Measurements from ENCODE around the gene AZU1.

The AZU1 gene, protein sequence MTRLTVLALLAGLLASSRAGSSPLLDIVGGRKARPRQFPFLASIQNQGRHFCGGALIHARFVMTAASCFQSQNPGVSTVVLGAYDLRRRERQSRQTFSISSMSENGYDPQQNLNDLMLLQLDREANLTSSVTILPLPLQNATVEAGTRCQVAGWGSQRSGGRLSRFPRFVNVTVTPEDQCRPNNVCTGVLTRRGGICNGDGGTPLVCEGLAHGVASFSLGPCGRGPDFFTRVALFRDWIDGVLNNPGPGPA
- total RNA-seq: 1.1 reads per million

DNA sequence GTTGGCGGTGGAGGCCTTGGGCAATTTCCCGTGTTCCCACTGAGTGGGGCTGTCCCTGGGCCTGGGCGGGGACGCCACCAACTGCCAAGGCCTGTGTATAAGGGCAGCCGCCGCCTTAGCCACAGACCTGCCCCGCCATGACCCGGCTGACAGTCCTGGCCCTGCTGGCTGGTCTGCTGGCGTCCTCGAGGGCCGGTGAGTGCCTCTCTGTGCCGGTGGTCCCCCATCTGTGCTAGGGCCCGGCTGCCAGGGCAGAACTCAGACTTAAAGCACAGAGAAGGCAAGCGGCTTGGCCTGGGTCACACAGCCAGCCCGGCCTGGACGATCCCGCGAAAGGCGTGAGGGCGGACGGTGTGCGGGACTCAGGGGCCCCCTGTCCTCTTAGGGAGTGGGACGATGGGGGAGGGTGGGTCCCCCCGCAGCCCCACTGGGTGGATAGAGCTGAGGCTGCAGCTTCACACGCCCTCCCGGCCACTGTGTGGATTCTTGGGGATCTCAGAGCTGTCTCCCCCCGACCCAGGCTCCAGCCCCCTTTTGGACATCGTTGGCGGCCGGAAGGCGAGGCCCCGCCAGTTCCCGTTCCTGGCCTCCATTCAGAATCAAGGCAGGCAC is at the start of gene AZU1:
Gene AZU1, plus strand, starts transcription at position 128 of the 612 bp plus-strand sequence. Its CDS starts 10 bp downstream, at position 138.
- DNase-seq: no peak

DNA sequence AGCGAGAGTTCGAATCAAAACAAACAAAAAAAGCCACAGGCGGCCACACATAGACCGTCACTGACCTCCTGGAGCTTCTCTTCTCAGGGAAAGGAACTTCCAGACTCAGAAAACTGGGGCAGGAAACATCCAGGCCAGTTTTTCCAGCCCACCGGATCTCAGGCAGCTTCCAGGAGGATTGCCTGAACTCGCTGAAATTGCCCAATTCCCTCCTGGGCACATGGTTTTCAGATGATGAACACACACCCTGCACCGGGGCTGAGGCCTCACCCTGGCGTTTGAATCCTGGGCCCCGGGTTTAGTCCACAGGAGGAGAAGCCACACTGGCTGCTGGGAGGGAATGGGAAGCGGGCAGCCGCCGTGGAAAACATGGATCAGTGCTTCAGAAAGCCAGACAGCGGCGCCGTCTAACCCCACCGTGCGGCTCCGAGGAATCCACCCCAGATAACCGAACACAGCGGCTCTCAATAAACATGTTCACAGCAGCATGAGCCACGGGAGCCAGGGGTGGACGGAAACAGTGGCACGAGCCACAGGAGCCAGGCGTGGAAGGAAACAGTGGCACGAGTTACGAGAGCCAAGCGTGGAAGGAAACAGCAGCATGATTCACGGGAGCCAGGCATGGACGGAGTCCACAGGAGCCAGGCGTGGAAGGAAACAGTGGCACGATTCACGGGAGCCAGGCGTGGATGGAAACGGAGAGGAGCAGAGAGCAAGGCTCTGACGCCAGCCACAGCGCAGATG is 48.6 kb upstream of the AZU1 start:
- no peak for DNase-seq

DNA sequence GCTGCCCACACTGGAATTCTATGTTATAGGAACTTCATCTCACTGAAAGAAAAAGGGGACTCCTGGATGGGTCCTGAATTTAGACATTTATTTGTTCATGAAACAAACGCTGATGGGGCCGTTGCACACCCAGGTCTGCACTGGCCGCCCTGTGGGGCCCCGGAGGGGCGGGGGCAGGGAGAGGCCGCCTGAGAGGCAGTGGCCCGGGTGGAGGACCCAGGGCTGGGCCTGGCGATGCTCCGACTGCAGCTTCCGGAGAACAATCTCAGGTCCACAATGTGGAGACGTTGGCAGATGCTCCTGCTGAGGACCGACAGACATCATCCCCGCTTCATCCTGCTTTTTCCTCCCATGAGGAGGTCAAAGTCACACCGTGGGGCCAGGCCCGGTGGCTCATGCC is 46.7 kb upstream of the AZU1 start:
- no peak for DNase-seq

DNA sequence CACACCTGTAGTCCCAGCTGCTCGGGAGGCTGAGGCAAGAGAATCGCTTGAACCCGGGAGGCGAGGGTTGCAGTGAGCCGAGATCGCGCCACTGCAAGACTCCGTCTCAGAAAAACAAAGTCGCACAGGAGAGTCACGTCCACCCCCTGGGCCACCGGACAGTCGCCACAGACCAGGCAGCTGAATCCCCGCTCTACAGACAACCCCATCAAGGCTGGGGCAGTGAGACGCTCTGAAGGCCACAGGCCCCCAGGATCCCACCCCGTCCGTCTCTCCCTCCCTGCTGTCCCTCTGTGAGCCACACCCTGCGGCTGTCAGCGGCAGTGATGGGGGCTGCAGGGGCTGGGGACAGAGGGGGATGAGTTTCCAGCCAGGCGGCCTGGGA is 45.8 kb upstream of the AZU1 start:
- no peak for DNase-seq

DNA sequence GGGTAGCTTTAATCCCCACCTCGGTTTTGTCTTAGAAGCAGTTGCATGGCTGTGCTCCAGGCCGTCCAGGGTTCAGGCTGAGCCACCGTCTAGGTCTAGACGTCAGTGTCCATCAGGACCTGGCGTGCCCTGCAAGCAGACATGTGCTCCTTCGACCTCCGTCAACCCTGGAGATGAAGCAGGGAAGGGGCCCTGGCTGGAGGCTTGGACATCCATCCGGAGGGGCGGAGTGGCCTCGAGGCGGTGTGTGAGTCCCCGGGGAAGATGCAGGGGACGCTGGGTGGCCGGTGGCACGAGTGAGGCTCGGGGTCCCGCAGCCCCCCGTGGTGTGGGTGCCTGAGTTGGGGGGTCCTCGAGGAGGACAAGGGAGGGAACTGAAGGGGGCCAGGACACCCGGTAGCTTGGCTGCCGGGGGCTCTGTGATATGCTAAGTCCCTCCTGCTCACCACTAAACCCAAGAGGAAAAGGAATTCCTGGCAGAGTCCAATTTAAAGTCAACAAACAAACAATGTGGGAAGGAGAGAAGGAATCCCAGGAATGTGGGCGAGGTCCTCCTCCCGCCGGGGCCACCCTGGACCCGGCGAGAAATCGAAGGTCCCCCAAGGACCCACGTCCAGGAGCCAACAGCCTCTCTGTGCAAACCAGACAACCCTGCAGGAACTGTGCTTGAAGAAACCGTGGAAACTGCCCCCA is 45.3 kb upstream of the AZU1 start:
- no peak for DNase-seq

DNA sequence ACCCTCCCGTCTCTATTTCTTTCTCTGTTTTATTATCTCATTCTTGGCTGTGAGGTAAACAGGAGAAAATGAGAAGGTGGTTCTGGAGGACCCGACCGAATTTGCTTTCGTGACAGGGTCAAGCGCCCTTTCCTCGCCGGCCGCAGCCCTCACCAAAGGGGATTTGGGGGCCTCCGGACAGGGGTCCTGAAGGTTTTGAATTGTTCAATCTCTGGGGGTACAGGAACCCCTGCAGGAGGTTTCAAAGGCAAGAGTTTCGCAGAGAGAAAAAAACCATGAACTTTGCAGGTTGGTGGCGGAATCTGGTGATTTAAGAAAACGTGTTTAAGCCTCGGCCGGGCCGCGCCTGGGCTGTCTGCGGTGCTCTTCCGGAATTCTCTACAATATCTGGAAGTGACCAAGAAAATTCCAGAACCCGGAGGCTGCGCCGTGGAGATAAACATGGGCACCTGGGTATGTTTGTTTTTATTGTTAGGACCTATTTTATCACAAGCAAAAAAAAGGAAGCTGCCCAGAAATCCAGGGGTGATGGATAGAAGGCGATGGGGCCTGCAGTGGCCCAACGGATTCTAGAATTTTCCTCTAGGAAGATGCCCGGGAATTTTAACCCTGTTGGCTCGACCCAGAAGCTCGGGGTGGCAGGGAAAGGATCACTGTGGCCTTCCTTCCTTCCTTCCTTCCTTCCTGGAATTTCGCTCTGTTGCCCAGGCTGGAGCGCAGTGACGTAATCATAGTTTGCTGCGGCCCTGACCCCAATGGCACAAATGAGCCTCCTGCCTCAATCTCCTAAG is 44.6 kb upstream of the AZU1 start:
- DNase-seq: no peak

DNA sequence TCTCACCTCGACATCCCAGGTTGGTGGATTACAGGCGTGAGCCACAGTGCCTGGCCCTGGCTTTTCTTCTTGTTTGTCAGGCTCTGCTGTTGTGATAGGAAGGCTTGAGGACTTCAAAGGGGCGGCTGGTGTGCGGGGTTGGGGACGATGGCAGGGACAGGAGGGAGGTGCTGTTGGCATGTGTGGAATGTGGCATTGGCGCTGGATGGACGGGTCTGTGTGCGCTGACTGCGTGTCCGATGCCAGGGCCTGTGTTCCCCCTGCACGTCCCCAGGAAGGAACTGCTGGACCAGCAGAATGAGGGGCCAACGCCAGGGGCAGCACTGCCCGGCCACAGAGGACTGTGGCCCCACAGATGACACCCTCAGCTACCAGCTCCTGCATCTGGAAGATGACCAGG is 43.1 kb upstream of the AZU1 start:
- no peak for DNase-seq

DNA sequence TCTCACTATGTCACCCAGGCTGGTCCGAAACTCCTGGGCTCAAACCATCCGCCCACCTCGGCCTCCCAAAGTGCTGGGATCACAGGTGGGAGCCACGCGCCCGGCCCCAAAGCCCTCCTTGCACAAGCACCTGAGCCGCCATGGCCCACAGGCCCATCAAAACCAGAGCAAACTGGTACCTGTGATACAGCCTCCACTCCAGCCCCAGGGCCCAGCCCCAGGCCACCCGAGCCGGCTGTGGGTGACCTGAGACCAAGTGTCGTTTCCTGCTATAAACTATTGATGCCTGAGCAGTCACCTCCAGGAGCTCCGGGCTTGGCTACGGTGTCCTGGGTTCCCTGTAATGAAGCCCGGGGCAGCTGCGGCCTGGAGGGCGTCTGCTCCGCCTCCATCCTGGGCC is 40.1 kb upstream of the AZU1 start:
- no peak for DNase-seq

DNA sequence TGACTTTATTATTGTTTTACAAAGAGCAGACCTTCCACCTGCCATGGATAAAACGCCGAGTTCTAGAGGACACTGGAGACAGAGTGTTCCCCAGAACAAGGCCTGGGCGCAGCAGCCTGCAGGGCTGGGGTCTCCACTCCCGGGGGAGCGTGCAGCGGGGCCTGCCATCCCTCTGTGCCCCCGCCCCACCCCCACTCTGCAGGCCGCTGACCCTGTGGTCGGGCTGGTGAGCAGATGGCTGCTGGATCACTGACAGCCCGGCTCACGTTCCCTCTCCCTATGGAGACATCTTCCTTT is 39.0 kb upstream of the AZU1 start:
- DNase-seq: no peak

DNA sequence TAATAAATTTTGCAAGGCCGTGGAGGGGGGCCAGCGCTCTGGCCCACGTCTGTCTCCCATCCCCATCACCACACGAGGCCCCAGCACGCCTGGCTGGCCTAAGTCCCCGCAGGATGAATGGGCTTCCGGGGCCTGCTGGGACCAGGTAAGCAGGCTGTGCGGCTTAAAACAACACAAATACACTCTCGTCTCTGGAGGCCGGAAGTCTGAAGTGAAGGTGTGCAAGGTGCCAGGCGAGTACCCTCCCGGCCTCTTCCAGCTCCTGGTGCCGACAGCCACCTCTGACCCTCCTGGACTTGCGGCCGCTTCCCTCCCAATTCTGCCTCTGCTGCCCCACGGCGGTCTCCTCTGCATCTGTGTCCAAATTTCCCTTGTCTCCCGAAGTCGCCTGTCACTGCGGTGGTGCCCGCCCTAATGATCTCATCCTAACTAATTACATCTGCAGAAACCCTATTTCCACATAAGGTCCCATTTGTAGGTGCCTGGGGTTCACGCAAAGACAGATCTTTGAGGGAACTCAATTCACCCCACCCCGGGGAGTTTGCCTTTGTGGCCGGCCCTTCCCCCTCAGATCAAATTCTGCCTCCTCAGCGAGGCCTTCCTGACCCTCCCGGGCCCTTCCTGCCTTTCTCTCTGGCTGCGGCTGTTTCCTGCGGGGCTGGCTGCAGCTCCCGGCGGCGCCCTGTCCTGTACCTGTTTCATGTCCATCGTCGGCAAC is 38.5 kb upstream of the AZU1 start:
- DNase-seq: no peak

DNA sequence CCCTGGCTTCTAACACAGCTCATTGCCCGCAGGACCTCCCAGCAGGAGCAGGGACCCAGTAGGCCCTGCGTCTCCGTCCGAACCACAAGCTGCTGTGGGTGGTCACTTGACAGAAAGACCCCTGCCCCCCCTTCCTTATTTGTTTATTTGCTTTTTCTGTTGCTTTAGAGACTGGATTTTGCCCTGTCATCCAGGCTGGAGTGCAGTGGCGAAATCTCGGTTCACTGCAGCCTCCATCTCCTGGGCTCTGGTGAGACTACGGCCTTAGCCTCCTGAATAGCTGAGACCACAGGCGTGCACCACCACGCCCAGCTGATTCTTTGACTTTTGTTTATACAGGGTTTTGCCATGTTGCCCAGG is 38.0 kb upstream of the AZU1 start:
- DNase-seq: no peak

DNA sequence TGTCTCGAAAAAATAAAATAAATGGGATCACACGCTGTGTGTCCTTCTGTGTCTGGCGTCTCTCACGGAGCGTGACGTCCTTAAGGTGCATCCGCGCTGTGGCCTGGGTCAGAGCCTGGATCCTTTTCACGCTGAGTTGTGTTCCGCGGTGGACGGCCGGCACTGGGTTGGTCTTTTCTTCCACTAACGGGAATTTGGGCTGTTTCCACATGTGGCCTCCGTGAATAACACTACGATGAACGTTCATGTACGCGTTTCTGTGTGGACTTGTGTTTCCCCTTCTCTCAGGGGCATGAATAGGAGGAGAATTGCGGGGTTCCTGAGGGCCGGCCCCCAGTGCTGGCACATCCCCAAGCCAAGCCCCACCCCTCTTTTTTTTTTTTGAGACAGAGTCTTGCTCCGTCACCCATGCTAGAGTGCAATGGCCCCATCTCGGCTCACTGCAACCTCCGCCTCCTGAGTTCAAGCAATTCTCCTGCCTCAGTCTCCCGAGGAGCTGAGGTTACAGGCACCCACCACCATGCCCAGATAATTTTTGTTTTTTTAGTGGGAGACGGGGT is 36.5 kb upstream of the AZU1 start:
- no peak for DNase-seq

DNA sequence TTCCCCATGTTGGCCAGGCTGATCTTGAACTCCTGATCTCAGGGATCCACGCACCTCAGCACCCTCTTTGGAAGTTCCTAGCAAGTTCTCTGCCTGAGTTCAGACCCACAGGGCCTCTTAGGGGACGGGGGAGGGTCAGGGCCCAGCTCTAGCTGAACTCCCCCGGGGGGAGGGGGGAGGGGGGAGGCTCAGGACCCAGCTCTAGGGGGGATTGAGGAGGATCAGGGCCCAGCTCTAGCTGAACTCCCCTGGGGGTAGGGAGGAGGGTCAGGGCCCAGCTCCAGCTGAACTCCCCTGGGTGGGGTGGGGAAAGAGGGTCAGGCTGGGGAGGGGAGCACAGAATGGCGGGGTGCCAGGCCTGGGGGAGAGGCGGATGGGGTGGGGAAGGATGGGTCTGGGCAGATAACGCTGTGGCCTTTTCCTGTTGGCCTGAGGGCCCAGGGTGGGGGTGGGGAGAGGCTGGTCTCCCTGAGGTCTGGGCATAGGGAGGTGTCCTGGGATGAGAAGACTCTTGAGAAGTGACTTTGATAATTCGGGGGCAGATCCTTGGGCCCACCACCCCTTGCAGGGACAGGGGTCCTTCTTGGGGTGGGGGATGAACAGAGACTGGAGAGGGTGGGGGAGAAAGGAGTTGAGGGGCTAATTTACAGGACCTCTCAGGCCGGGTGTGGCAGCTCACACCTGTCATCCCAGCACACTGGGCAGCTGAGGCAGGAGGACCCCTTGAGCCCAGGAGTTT is 35.9 kb upstream of the AZU1 start:
- DNase-seq: no peak

DNA sequence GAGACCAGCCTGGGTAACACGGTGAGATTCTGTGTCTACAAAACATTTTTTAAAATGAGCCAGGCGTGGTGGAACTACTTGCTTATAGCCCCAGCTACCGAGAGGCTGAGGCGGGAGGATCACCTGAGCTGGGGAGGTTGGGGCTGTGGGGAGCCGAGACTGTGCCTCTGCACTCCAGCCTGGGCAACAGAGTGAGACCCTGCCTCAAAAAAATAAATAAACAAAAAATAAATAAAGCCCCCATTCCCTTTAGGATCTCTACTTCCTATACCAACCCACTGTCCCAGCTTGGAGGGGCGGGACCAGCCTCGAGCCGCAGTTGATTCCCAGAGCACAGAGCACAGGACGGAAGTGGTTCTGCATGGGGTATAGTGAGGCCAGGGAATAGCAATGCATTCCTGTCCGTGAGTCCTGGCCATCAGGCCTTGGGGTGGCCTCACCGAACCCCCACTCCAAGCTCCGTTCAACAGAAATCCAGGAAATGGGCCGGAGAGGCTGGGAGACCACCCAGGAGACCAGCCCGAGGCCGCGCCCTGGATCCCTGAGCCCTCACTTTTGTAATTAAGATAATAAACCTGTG is 35.2 kb upstream of the AZU1 start:
- no peak for DNase-seq

DNA sequence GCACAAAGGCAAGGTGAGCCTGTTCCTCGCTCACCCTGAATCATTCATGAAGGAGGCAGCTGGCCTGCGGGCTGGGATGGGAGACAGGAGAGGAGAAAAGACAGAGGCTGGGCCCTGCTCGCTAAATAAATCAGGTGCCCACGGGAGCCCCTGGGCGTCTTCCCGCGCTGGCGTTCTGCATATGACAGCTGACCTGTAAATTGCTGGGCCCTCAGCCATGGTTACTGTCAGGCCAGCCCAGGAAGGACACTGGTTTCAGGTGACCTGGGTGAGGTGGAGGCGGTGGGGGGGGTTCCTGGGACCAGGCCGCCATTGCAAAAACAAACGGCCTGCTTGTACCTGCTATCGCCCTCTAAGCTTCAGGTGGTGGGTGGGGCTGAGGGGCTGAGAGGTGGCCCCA is 33.8 kb upstream of the AZU1 start:
- no peak for DNase-seq

DNA sequence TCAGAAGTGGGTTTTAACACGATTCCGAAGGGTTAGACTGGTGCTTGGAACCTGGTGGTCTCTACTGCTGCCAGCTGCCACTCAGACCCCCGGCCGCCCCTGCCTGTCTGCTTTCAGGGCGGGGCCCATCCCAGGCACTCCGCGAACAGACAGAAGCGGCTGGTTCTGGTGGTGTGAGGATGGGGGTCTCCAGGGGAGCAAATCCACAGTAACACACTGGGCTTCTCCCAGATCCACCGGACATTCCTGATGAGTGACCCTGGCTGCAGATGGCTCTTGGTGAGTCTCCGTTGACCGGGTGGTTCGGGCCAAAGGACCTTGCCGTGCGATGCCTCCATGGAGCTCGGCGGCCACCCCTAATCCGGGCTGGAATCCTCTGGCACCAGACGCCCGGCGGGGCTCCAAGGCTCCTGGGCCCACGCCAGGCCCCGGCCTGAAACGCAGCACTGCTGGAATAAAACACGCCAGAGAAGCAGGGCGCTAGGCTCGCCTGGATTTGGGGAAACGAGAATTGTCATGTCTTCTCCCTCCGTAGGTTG is 32.5 kb upstream of the AZU1 start:
- no peak for DNase-seq

DNA sequence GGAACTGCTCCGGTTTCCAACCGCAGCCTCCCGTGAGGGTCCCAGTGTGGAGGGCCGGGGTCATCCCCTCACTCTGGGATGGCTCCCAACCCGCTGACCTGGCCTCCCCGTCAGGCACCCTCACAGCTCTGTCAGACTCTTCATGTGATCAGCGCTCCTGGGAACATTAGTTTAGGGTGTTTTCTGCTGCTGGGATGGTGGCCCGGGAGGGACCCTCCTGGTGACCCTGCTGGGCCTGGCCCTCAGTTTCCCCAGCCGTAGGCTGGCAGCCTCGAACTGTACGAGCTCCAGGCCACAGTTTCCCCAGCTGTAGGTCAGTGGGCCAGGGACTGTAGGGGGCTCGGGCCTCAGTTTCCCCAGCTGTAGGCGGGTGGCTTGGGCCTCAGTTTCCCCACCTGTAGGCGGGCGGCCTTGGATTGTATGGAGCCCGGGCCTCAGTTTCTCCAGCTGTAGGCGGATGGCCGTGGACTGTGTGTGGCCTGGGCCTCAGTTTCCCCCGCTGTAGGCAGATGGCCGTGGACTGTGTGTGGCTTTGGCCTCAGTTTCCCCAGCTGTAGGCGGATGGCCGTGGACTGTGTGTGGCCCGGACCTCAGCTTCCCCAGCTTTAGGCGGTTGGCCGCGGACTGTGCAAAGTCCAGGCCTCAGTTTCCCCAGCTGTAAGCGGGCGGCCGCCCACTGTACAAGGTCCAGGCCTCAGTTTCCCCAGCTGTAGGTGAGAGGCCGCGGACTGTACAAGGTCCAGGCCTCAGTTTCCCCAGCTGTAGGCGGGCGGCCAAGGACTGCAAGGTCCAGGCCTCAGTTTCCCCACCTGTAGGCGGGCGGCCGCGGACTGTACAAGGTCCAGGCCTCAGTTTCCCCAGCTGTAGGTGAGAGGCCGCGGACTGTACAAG is 31.7 kb upstream of the AZU1 start:
- no peak for DNase-seq

DNA sequence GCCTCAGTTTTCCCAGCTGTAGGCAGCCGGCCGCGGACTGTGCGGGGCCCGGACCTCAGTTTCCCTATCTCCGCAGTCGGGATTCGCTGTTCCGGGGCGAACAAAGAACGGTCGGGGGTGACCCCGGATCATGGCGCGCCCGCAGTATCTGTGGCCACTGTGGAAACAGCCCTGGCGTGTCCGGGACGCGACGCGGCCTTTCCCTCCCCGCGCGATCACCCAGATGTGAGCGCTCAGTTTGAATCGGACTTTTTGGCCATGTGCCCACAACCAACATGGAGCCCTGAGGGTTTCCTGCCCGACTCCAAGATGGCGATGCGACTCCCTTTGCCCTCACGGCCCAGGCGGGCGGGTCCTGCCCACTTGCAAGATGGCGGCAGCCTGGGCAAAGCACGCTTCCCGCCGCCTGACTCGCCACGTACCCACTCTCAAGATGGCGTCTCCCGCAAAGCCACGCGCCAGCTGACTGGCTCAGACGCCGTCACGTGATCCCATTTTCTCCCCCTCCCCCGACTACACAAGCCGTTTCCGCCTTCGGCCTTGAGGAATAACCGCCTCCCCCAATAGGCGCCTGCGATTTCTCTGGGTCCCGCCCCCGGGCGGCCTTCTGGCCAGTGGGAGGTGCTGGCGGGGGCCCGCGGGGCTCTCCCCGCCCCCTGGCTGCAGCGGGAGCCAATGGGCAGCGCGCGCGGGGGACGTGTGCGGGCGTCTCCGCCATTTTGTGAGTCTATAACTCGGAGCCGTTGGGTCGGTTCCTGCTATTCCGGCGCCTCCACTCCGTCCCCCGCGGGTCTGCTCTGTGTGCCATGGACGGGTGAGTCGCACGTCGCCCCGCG is 30.7 kb upstream of the AZU1 start, which contains the start of gene PTBP1:
Gene PTBP1, plus strand, starts transcription at position 761 of the 836 bp plus-strand sequence. Its CDS starts 46 bp downstream, at position 807.
- DNase-seq: peak; percentile 99
